Lung (tissue), 12 donors: ENCODE results near the gene ASIC2. TPM values are rescaled to one million over a fixed set of nuclear protein-coding genes. Genes with fewer than 3 reads are reported as not detected.

ENCODE experiments used
- ATAC-seq: fragments of 200-7000 bp; cut with Tn5 transposase; one replicate; pipeline ENCODE4 v1.9.1; 2020; ENCODE audit warnings: moderate number of reproducible peaks; ENCODE audit not compliant: insufficient read depth, low FRiP score
- DNase-seq, 3 donors: peaks; one replicate each; pipeline ENCODE4 v3.0.0-alpha.2; 2013 to 2017
- H3K27ac ChIP-seq, 2 donors: one replicate each; pipeline ENCODE4 v1.5.1; 2013; ENCODE audit warnings: mild to moderate bottlenecking in 2 of 2, moderate library complexity in 2 of 2, control low read depth in 1 of 2, inconsistent platforms in 1 of 2, low read depth in 1 of 2, low read length in 1 of 2
- H3K27me3 ChIP-seq, 3 donors: one replicate each; pipeline ENCODE4 v1.5.1; 2013; ENCODE audit warnings: low read length in 2 of 3; ENCODE audit not compliant: control insufficient read depth in 3 of 3, insufficient read depth in 3 of 3
- H3K36me3 ChIP-seq, 4 donors: one replicate each; pipeline ENCODE4 v1.5.1; 2013; ENCODE audit warnings: low read length in 4 of 4, mild to moderate bottlenecking in 1 of 4, moderate library complexity in 1 of 4; ENCODE audit not compliant: control insufficient read depth in 4 of 4, insufficient read depth in 4 of 4
- H3K4me1 ChIP-seq, 5 donors: one replicate each; pipeline ENCODE4 v1.5.1; 2013; ENCODE audit warnings: low read length in 5 of 5, mild to moderate bottlenecking in 2 of 5, moderate library complexity in 1 of 5; ENCODE audit not compliant: control insufficient read depth in 5 of 5, insufficient read depth in 5 of 5
- H3K4me3 ChIP-seq: one replicate; pipeline ENCODE4 v1.5.1; 2013; ENCODE audit warnings: mild to moderate bottlenecking, control low read depth, moderate library complexity
- H3K9ac ChIP-seq, 2 donors: one replicate each; pipeline ENCODE4 v1.5.1; 2013; ENCODE audit warnings: low read length in 2 of 2, control low read depth in 1 of 2; ENCODE audit not compliant: insufficient read depth in 1 of 2
- H3K9me3 ChIP-seq, 4 donors: one replicate each; pipeline ENCODE4 v1.5.1; 2013; ENCODE audit warnings: low read length in 3 of 4, mild to moderate bottlenecking in 1 of 4, moderate library complexity in 1 of 4; ENCODE audit not compliant: control insufficient read depth in 4 of 4, insufficient read depth in 3 of 4
- CTCF ChIP-seq: IDR thresholded peaks from 2 replicates; pipeline ENCODE4 v1.5.1; 2012; ENCODE audit warnings: mild to moderate bottlenecking; ENCODE audit errors: control extremely low read depth, extremely low read depth
- WGBS, 2 donors: extraction: QIAGEN DNeasy Blood & Tissue Kit; methylation state at CpG; one replicate each; pipeline ENCODE4 v1.1.7; 2013; 5-methylcytosine and 5-hydroxymethylcytosine counted together
- polyA plus RNA-seq, 2 donors: library from polyadenylated mRNA; stranded (reverse); fragments of 200-250 nt; gene quantifications; one replicate each; pipeline ENCODE4 v1.2.1, GENCODE V29; 2013
- total RNA-seq, 2 donors: library from RNA; depleted of rRNA in 1 of 2; stranded (reverse); fragments of >200 nt in 1 of 2; gene quantifications; one replicate each; pipeline ENCODE4 v1.2.1, GENCODE V29; 2014 to 2021
- donor health status: control.
- donor health status: control.
- donor health status: Bipolar disorder and iron deficiency.
- donor health status: healthy.
- donor health status: DM: yes; HTN: yes; CAD: no.

Gene ASIC2
- total and polyA plus RNA-seq, 4 donors, result 0.03 to 0.28 (median 0.14) TPM; not detected in 1

- 66 to 77% methylated on average over 3 of the region's 3 CpGs for WGBS, 2 donors
- H3K9me3 ChIP-seq, result peaks cover 0 to 2% (median 0%) of the 10 kb centered on the region in 4 donors
- H3K27me3 ChIP-seq, result no peaks in the 10 kb centered on the region
- H3K4me1 ChIP-seq, result no peaks in the 10 kb centered on the region
- H3K27ac ChIP-seq, result no peak overlapping the region
- H3K4me3 ChIP-seq, result no peak overlapping the region
- no peak for ATAC-seq
- H3K9ac ChIP-seq, result no peak overlapping the region
- H3K36me3 ChIP-seq, result no peaks in the 10 kb centered on the region
- no peak for DNase-seq
- no peak for TF ChIP-seq CTCF
Measured at GRCh38 chr17:33024688-33025486, 268.2 kb downstream of the ASIC2 start.

DNA sequence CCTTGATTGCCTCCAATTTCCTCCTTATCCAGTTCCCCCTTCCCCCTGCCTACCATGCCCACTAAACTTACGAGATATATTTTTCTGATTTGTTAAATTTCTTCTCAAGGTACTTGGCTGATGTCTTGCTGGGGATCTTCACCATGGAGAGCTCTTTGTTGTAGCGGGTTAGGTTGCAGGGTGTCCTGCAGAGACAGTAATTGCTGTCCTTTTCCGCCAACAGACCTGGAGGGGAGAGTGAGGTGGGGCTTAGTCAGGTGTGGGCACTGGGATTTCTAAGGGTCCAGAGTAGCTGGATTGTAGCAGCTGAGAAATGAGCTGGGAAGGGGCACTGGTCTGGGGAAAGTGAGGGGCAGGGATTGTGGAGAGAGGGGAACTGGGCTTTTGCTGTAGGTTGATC is 269.3 kb downstream of the ASIC2 start:
- 79 to 84% methylated on average over 3 of the region's 3 CpGs for WGBS, 2 donors
- Histone ChIP-seq H3K36me3 (no peaks in the 10 kb centered on the region), H3K4me1 (no peaks in the 10 kb centered on the region), H3K9me3 (peaks cover 0 to 2% (median 0%) of the 10 kb centered on the region in 4 donors), H3K27ac (no peak overlapping the region), H3K4me3 (no peak overlapping the region), H3K27me3 (no peaks in the 10 kb centered on the region), H3K9ac (no peak overlapping the region)
- ATAC-seq (no peak), DNase-seq (no peak)
- TF ChIP-seq CTCF, result no peak

DNA sequence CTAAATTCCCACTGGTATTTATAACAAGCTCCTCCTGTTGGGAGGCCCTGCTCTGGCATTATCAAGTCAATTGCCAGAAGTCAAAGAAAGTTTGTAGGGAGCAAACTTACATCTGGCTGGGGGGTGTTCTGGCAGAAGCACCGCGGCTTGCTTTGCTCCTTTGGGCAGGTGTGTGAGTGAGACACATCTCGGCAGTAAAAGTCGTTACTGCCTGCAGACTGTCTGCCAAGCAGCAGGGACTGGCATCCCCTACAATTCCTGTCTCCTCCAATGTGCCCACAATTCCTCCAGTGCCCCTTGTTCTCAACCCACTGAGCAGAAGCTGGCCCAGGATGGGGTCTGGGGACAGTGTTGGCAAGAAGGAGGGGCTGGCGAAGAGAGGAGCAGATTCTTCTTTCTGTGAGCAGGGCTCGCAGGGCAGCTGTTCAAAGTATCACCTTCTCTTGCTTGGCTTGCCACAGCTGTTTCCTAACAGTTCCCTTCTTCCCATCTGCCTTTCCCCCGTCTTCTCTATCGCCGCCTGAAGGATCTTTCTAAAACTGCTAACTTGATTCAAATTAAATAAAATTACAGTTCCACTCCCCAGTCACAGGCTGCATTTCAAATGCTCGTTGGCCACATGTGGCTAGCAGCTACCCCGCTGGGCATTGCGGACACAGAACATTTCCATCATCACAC is 271.2 kb downstream of the ASIC2 start:
- 67 to 72% methylated on average over 12 of the region's 12 CpGs for whole genome bisulfite sequencing, 2 donors
- H3K4me1 ChIP-seq, result no peaks in the 10 kb centered on the region
- H3K4me3 ChIP-seq, result no peak overlapping the region
- no peaks in the 10 kb centered on the region for H3K27me3 ChIP-seq
- H3K9ac ChIP-seq, result no peak overlapping the region
- H3K9me3 ChIP-seq, result no peaks in the 10 kb centered on the region
- no peak overlapping the region for H3K27ac ChIP-seq
- H3K36me3 ChIP-seq, result no peaks in the 10 kb centered on the region
- TF ChIP-seq CTCF, result no peak
- DNase-seq (no peak), ATAC-seq (no peak)
